Raji (cell line): ENCODE results near the gene PRSS2.
A peak's percentile ranks its signal among the peaks of the same experiment; 100 is the strongest.

Experiments used
- POLR2A ChIP-seq: IDR thresholded peaks from 2 replicates; pipeline ENCODE4 v1.6.1; 2011; ENCODE audit warnings: low read depth, low read length, control low read depth; ENCODE audit not compliant: insufficient read depth

The PRSS2 gene

GRCh38 chr7:142796001-142796500, 25.3 kb downstream of the PRSS2 start:
- no peak for TF ChIP-seq POLR2A

GRCh38 chr7:142796501-142797390, 26.0 kb downstream of the PRSS2 start:
- TF ChIP-seq POLR2A, result peak; percentile 50

- TF ChIP-seq POLR2A, result peak; percentile 51
These were observed 26.9 kb downstream of the PRSS2 start for GRCh38 chr7:142797391-142798377.

- no peak; the same call in 1 of the 2 replicates for TF ChIP-seq POLR2A
These were observed 28.0 kb downstream of the PRSS2 start for GRCh38 chr7:142798451-142799436.

- no peak for TF ChIP-seq POLR2A
These were observed 28.7 kb downstream of the PRSS2 start for GRCh38 chr7:142799437-142799835.

GRCh38 chr7:142800088-142800487, 29.3 kb downstream of the PRSS2 start:
- no peak for TF ChIP-seq POLR2A

GRCh38 chr7:142800699-142801260, 30.0 kb downstream of the PRSS2 start:
- TF ChIP-seq POLR2A, result no peak

GRCh38 chr7:142801601-142802295, 31.0 kb downstream of the PRSS2 start:
- no peak for TF ChIP-seq POLR2A

- no peak for TF ChIP-seq POLR2A
These were observed 31.5 kb downstream of the PRSS2 start for GRCh38 chr7:142802301-142802700.

- TF ChIP-seq POLR2A, result no peak
These were observed 33.1 kb downstream of the PRSS2 start for GRCh38 chr7:142803901-142804300.

- no peak for TF ChIP-seq POLR2A
These were observed 34.0 kb downstream of the PRSS2 start for GRCh38 chr7:142804728-142805207.

GRCh38 chr7:142805350-142806021, 34.7 kb downstream of the PRSS2 start:
- TF ChIP-seq POLR2A, result peak; percentile 21; the same call in 1 of the 2 replicates

GRCh38 chr7:142806022-142806356, 35.2 kb downstream of the PRSS2 start:
- TF ChIP-seq POLR2A, result no peak

GRCh38 chr7:142806957-142807356, 36.2 kb downstream of the PRSS2 start:
- no peak for TF ChIP-seq POLR2A
